Progenitor cell of endocrine pancreas (in vitro differentiated cells): ENCODE measurements around the gene BAIAP2L1. TPM values are rescaled to one million over a fixed set of nuclear protein-coding genes. Genes with fewer than 3 reads are reported as not detected.

Experiments used
- DNase-seq: peaks from one replicate; pipeline ENCODE4 v3.0.0; 2021; ENCODE audit warnings: low spot score; ENCODE audit not compliant: unreplicated experiment
- H3K27ac Mint-ChIP-seq: 2 replicates; pipeline ENCODE4 v1.8.0; 2021; ENCODE audit warnings: mild to moderate bottlenecking, moderate library complexity, mixed read lengths
- H3K27me3 Mint-ChIP-seq: 2 replicates; pipeline ENCODE4 v1.8.0; 2021; ENCODE audit warnings: mixed read lengths
- H3K36me3 Mint-ChIP-seq: 2 replicates; pipeline ENCODE4 v1.8.0; 2022; ENCODE audit warnings: mixed read lengths; ENCODE audit not compliant: insufficient read depth
- H3K4me1 Mint-ChIP-seq: 2 replicates; pipeline ENCODE4 v1.8.0; 2021; ENCODE audit warnings: low read depth, mixed read lengths
- H3K4me3 Mint-ChIP-seq: 2 replicates; pipeline ENCODE4 v1.8.0; 2021; ENCODE audit warnings: low read depth, mild to moderate bottlenecking, moderate library complexity, mixed read lengths
- H3K9me3 Mint-ChIP-seq: 2 replicates; pipeline ENCODE4 v1.8.0; 2021; ENCODE audit warnings: low read depth, mixed read lengths
- total RNA-seq: library from RNA; stranded (reverse); gene quantifications from 2 replicates; pipeline ENCODE4 v1.2.1, GENCODE V29; 2021
- TF ChIP-seq, protein P1 (sequence below): fragments of 200-600 bp; sonication (generic); IDR thresholded peaks from one replicate; pipeline ENCODE4 v1.5.0; 2021; ENCODE audit warnings: antibody characterized with exemption, mild to moderate bottlenecking; ENCODE audit not compliant: unreplicated experiment

Gene BAIAP2L1
- total RNA-seq, 1 donor from 2014 or later = 34.2 TPM

DNA sequence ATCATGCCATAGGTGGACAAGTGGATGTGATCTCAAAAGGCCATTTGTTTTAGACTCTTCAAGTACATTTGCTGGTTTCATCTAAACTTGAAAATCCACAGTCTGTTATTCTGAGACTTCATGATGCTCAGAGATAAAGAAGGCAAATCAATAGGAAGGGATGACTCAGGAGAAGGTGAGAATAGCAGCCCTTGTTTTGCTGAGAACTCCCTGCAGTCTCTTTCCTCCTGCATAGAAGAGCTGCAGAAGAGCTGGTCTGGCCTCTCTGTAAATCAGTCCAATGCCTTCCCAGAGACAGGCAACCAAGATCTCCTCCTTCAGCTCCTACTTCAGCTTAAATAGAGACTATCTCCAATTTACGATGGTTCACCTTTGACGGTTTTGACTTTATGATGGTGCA lies 4.0 kb upstream of the BAIAP2L1 start:
- Mint-ChIP-seq H3K27me3 (no peaks in the 10 kb centered on the region), H3K4me1 (peaks cover 4% of the 10 kb centered on the region), H3K9me3 (no peaks in the 10 kb centered on the region), H3K4me3 (no peak overlapping the region), H3K27ac (no peak overlapping the region), H3K36me3 (no peaks in the 10 kb centered on the region)
- no peak for DNase-seq
- TF ChIP-seq, protein P1, sequence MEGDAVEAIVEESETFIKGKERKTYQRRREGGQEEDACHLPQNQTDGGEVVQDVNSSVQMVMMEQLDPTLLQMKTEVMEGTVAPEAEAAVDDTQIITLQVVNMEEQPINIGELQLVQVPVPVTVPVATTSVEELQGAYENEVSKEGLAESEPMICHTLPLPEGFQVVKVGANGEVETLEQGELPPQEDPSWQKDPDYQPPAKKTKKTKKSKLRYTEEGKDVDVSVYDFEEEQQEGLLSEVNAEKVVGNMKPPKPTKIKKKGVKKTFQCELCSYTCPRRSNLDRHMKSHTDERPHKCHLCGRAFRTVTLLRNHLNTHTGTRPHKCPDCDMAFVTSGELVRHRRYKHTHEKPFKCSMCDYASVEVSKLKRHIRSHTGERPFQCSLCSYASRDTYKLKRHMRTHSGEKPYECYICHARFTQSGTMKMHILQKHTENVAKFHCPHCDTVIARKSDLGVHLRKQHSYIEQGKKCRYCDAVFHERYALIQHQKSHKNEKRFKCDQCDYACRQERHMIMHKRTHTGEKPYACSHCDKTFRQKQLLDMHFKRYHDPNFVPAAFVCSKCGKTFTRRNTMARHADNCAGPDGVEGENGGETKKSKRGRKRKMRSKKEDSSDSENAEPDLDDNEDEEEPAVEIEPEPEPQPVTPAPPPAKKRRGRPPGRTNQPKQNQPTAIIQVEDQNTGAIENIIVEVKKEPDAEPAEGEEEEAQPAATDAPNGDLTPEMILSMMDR = no peak

DNA sequence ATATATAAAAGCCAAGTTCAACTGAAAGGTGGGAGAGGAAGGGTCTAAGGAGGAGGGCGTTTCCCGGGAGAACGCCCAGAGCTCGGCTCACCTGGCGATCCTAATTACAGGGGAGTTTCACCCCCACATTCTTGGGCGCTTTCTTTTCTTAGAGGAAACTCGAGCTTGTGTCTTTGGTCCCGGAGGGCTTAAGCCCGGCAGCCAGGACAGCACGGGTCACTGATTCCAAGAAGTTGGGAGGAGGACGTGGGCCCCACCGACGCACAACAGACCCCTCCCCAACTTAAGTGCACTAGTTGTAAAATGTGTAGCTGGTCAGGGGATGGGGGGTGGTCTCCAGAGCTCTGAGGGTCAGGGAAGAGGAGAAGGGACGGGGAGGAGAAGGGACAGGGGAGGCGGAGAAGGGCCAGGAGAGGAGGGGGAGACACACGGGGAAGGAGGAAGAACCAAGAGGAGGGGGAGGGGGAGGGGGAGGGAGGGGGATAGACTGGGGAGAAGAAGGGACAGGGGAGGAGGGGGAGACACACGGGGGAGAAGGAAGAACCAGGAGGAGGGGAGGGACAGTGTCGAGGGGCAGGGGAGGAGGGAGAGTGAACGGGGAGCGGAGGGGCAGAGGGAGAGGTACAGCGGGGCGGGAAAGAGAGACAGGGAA lies 874 bp downstream of the BAIAP2L1 start:
- Mint-ChIP-seq H3K27me3 (no peaks in the 10 kb centered on the region), H3K4me1 (peaks cover 27% of the 10 kb centered on the region), H3K9me3 (no peaks in the 10 kb centered on the region), H3K27ac (peak overlapping the region; percentile 69), H3K36me3 (no peaks in the 10 kb centered on the region), H3K4me3 (peak overlapping the region; percentile 67)
- TF ChIP-seq, protein P1 = no peak
- no peak for DNase-seq

DNA sequence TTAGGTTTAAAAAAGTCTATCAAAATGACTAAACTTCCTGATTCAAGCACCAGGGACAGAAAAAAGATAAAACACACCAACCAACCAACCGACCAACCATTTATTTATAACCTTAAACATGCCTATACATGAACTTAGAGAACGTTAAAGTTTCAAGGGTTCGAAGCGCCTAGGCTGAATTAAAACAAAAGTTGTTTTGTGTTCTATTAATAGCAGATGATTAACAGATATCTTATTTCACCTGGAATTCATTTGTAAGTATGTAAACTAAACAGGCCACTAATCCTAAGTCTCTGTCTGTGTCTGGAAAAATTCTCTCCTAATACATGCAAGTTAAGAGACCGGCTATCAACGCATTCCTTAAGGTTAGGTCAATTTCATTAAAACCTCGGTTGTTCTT lies 1.4 kb downstream of the BAIAP2L1 start:
- peaks cover 26% of the 10 kb centered on the region for H3K4me1 Mint-ChIP-seq
- H3K36me3 Mint-ChIP-seq = no peaks in the 10 kb centered on the region
- TF ChIP-seq, protein P1 = no peak
- no peak for DNase-seq
- H3K4me3 Mint-ChIP-seq = peak overlapping the region; percentile 67
- peak overlapping the region; percentile 69 for H3K27ac Mint-ChIP-seq
- H3K9me3 Mint-ChIP-seq = no peaks in the 10 kb centered on the region
- no peaks in the 10 kb centered on the region for H3K27me3 Mint-ChIP-seq

DNA sequence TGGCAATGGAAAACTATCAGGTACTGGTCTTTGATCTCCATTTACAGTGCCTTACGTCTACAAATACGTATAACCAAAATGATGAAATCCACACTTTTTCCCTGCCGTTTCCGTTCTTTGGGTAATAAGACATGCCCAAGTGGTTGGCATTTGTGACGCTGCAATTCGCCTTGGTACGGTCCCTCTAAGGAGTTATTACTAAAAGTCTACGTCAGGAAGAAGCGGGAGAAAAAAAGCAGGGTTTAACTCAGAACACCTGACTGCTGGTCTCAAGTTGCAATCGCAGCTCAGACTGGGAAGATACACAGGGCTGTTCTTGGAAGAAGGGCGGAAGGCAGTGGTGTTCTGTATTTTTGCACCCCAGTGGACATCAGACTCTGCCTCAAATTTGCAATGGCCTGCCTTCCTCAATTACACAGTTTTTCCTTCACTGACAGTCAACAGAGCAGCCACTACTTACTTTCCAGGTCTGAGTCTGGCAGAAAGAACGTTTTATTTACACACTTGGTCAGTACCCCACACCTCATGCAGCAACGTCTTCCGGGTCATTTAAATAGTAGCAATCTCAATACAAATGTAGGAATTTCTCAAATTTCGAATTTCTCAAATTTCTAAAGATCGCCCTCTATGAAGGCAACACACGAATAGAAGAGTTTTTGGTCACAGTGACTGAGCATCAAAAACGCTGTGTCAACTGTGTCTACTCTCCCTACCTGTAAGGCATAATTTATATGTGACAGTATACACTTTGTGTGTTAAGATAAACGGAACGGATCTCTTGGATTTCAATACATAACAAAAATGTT lies 2.1 kb downstream of the BAIAP2L1 start:
- Mint-ChIP-seq H3K36me3 (peaks cover 1% of the 10 kb centered on the region), H3K27ac (peak overlapping the region; percentile 42), H3K4me1 (peaks cover 26% of the 10 kb centered on the region), H3K27me3 (no peaks in the 10 kb centered on the region), H3K4me3 (peak overlapping the region; percentile 67), H3K9me3 (no peaks in the 10 kb centered on the region)
- TF ChIP-seq, protein P1 = no peak
- no peak for DNase-seq

DNA sequence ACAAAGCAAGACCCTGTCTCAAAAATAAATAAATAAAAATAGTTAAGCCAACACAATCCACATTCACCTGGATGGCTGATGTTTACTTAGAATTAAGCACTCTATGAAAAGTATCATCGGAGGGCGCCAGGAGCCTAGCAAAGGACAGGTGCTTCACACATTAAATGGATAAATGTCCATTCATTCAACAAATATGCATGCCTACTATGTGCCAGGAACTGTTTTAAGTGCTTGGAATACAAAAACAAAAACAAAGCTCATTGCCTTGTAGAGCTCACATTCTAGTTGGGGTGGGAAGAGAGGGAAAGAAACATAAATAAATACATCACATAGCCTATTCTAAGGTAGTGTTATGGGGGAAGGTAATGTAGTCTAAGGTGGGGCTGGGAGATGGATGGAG lies 4.1 kb downstream of the BAIAP2L1 start:
- Mint-ChIP-seq H3K9me3 (no peaks in the 10 kb centered on the region), H3K27ac (no peak overlapping the region), H3K4me3 (no peak overlapping the region), H3K36me3 (peaks cover 1% of the 10 kb centered on the region), H3K27me3 (no peaks in the 10 kb centered on the region), H3K4me1 (peaks cover 28% of the 10 kb centered on the region)
- no peak for DNase-seq
- TF ChIP-seq, protein P1 = no peak
